Camera-type eye (tissue), 1 donor: ENCODE results near the gene C3orf80. TPM values are rescaled to one million over a fixed set of nuclear protein-coding genes. Genes with fewer than 3 reads are reported as not detected.

Experiments used
- total RNA-seq: library from RNA; depleted of rRNA; stranded (reverse); fragments of >200 nt; gene quantifications from one replicate; pipeline ENCODE4 v1.2.3, GENCODE V29; 2014

The C3orf80 gene
- 0.66 TPM for total RNA-seq

GRCh38 chr3:160225176-160226025, at the start of gene C3orf80:
TSS of gene C3orf80 (plus strand) at chr3:160225422. CDS start at chr3:160225636, 214 bp downstream.

Other genes with a start within 250 kb of the C3orf80 start
- gene IL12A, start 236.6 kb upstream of the C3orf80 start, total RNA-seq = not detected
- 104 TPM for gene IFT80, start 173.8 kb downstream of the C3orf80 start, total RNA-seq
- 116 TPM for gene SMC4, start 174.2 kb downstream of the C3orf80 start, total RNA-seq
- gene TRIM59, start 224.4 kb downstream of the C3orf80 start, total RNA-seq = 25.6 TPM